NCI-H748 treated with DMSO at 0.1 percent for 48 hours (cell line): ENCODE results near the gene PCYT1B.

ENCODE experiments used
- DNase-seq: peaks from one replicate; lab custom pipeline; 2025; lab: John Stamatoyannopoulos, UW

The PCYT1B gene

DNA sequence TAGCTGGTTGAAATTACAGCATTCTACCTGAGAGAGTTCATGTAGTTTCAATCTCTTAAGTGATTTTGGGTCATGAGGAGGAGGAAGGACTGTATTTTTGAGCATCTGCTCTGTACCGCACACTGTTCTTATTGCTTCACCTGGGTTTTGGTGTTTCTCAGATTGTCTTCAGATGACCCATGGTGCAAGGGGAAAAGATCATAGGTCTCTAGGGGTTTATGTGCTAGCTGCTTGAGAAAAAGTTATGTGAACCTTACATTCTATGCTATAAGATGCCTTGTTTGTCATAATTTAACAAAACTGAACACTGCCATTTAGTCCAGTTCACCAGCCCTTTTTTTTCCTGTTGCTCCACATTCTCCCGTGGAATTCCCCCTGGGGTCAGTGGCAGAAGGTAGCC is 121.7 kb downstream of the PCYT1B start:
- DNase-seq = no peak

DNA sequence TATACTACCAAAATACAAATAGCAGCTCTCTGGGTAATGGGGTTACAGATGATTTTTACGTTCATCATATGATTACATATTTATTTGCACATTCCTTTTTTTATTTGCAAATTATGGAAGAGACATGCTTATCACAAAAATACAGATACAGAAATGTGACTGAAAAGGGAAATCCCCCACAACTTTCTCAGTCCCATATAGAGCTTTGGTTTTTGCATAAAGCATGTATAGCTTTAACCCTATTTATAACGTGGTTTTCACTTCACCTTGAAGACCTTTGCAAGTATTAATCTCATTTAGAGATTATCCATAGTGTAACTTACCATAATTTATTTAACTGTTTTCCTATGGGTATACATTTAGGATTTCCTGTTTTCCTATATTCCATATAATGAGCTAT is 126.7 kb downstream of the PCYT1B start:
- DNase-seq = no peak

DNA sequence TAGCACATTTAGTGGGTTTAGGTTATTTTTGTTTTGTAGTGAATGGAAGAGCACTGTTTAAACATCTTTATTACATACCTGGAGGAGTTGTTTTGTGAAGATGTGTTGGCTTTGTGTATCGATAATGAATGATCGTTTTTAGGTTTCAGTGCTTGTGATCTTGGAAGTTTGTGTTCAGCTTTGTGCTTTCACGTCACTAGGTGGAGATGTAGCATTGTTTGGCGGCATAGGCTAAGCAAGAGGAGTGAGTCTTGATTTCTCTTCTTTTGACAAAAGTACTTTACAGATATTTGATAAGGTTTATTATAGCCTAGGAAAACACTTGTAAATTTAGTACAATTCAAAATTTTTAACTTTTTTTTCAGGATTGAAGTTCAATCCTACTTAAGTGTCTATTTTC is 131.7 kb downstream of the PCYT1B start:
- DNase-seq = no peak

DNA sequence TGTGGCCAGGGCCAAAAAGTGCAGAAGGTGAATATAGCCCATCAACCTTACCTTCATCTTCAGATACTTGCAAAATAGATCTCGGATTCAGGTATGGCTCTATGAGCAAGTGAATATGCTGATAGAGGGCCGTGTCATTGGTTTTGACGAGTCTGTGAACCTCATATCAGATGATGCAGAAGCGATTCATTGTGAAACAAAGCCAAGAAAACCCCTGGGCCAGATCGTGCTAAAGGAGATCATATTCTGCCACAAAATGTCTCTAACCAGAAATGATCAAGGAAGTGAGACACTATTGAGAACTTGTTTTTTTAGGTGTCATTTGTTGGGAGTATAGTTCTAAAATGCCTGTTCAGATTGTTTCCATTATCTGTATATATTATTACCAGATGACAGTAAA is 133.7 kb downstream of the PCYT1B start:
- DNase-seq = no peak

DNA sequence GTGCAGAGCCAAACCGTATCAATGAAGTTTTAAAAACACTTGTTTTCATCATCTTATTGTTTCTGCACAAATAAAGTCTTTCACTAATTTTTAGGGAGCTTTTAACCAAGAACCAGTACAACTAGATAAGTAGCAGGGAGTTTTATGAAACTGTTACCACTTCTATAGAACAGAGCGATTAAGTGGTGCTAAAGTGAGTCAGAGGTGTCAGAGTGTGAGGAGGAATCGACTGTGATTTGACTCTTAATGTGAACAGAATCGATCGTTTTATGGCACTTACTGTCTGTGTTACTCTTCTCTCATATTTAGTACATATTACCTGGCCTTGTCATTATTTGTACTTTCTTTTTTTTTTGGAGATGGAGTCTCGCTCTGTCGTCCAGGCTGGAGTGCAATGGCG is 138.8 kb downstream of the PCYT1B start:
- no peak for DNase-seq
